HG02623 (cell line): Measurements from ENCODE around the gene AMER2.

Source experiments
- ATAC-seq: cut with Tn5 transposase; IDR thresholded peaks from one replicate; pipeline ENCODE4 v1.9.1; 2021; ENCODE audit warnings: moderate library complexity; ENCODE audit not compliant: unreplicated experiment

AMER2 gene

GRCh38 chr13:25171517-25172302 is at the start of gene AMER2:
TSS of gene AMER2 (minus strand) at chr13:25172288. CDS start at chr13:25171619, 669 bp downstream.
- no peak for ATAC-seq

- no peak for ATAC-seq
Observed at GRCh38 chr13:25218019-25218418, 45.9 kb upstream of the AMER2 start.

- ATAC-seq, result no peak
Observed at GRCh38 chr13:25217023-25217885, 45.2 kb upstream of the AMER2 start.

- no peak for ATAC-seq
Observed at GRCh38 chr13:25215253-25215575, 43.1 kb upstream of the AMER2 start.

GRCh38 chr13:25214491-25215252 is 42.6 kb upstream of the AMER2 start:
- no peak for ATAC-seq

- ATAC-seq, result no peak
Observed at GRCh38 chr13:25213715-25214114, 41.6 kb upstream of the AMER2 start.

- ATAC-seq, result no peak
Observed at GRCh38 chr13:25210842-25211569, 38.9 kb upstream of the AMER2 start.

- ATAC-seq, result no peak
Observed at GRCh38 chr13:25207291-25207810, 35.3 kb upstream of the AMER2 start.

GRCh38 chr13:25204863-25205262 is 32.8 kb upstream of the AMER2 start:
- no peak for ATAC-seq

- ATAC-seq, result no peak
Observed at GRCh38 chr13:25203127-25203740, 31.1 kb upstream of the AMER2 start.

GRCh38 chr13:25200783-25201182 is 28.7 kb upstream of the AMER2 start:
- ATAC-seq, result no peak

GRCh38 chr13:25198647-25199046 is 26.6 kb upstream of the AMER2 start:
- ATAC-seq, result no peak

- ATAC-seq, result no peak
Observed at GRCh38 chr13:25196971-25197370, 24.9 kb upstream of the AMER2 start.

GRCh38 chr13:25192936-25193335 is 20.8 kb upstream of the AMER2 start:
- no peak for ATAC-seq

GRCh38 chr13:25192489-25192888 is 20.4 kb upstream of the AMER2 start:
- ATAC-seq, result no peak

GRCh38 chr13:25192052-25192451 is 20.0 kb upstream of the AMER2 start:
- no peak for ATAC-seq

- ATAC-seq, result no peak
Observed at GRCh38 chr13:25190771-25191170, 18.7 kb upstream of the AMER2 start.

GRCh38 chr13:25190256-25190655 is 18.2 kb upstream of the AMER2 start:
- no peak for ATAC-seq

GRCh38 chr13:25187596-25187995 is 15.5 kb upstream of the AMER2 start:
- no peak for ATAC-seq

GRCh38 chr13:25186187-25186586 is 14.1 kb upstream of the AMER2 start:
- no peak for ATAC-seq
